ENCODE results near the gene RGS7. TPM values are rescaled to one million over a fixed set of nuclear protein-coding genes. Genes with fewer than 3 reads are reported as not detected.
"Not testable (repeated sequence)": the region's sequence is repeated elsewhere in the genome, so short reads cannot be mapped to it uniquely, and the experiment has no call there.

RGS7 gene
- total RNA-seq, 2 donors from 2014 or later, result 0.26 to 0.99 TPM

GRCh38 chr1:240737766-240738265 is 619.2 kb downstream of the RGS7 start:
- no peaks in the 10 kb centered on the region for H3K9me3 ChIP-seq
- H3K4me1 ChIP-seq, result no peaks in the 10 kb centered on the region
- H3K4me3 ChIP-seq, result no peak overlapping the region
- intact Hi-C loops (cut with DNase I), result no loop called here
- H3K27me3 ChIP-seq, result no peaks in the 10 kb centered on the region
- TF ChIP-seq CTCF (IDR thresholded peaks at IDR 0.05) (no peak), POLR2A (IDR thresholded peaks at IDR 0.05) (no peak)
- no peak for DNase-seq
- no peak for ATAC-seq
- WGBS, 2 donors, result 54 to 70% methylated on average over 6 of the region's 6 CpGs
- no peak overlapping the region for H3K27ac ChIP-seq
- no peaks in the 10 kb centered on the region for H3K36me3 ChIP-seq (replicated peaks in 1 of 2; ENCODE audit: insufficient read depth in 1 of 2, low read depth in 2 of 2)

GRCh38 chr1:240737298-240737697 is 619.7 kb downstream of the RGS7 start:
- 60% methylated on average over 4 of the region's 4 CpGs for WGBS, 2 donors
- H3K27ac ChIP-seq, result no peak overlapping the region
- no peaks in the 10 kb centered on the region for H3K27me3 ChIP-seq
- TF ChIP-seq POLR2A (IDR thresholded peaks at IDR 0.05) (no peak), CTCF (IDR thresholded peaks at IDR 0.05) (no peak)
- intact Hi-C loops (cut with DNase I), result no loop called here
- no peaks in the 10 kb centered on the region for H3K9me3 ChIP-seq
- DNase-seq (no peak), ATAC-seq (no peak)
- H3K4me3 ChIP-seq, result no peak overlapping the region
- no peaks in the 10 kb centered on the region for H3K36me3 ChIP-seq (replicated peaks in 1 of 2; ENCODE audit: insufficient read depth in 1 of 2, low read depth in 2 of 2)
- no peaks in the 10 kb centered on the region for H3K4me1 ChIP-seq

GRCh38 chr1:240734705-240735104 is 622.3 kb downstream of the RGS7 start:
- ATAC-seq; H3K9me3 ChIP-seq; intact Hi-C loops (cut with DNase I); H3K4me1 ChIP-seq; H3K36me3 ChIP-seq (replicated peaks in 1 of 2; ENCODE audit: insufficient read depth in 1 of 2, low read depth in 2 of 2); H3K27ac ChIP-seq; H3K4me3 ChIP-seq; DNase-seq; H3K27me3 ChIP-seq: not testable (repeated sequence)
- WGBS, 2 donors, result 49 to 61% methylated on average over 3 of the region's 3 CpGs

GRCh38 chr1:240734001-240734400 is 623.0 kb downstream of the RGS7 start:
- Histone ChIP-seq H3K27me3 (no peaks in the 10 kb centered on the region), H3K4me1 (no peaks in the 10 kb centered on the region), H3K27ac (no peak overlapping the region), H3K9me3 (no peaks in the 10 kb centered on the region), H3K4me3 (no peak overlapping the region), H3K36me3 (replicated peaks in 1 of 2; ENCODE audit: insufficient read depth in 1 of 2, low read depth in 2 of 2) (no peaks in the 10 kb centered on the region)
- intact Hi-C loops (cut with DNase I), result no loop called here
- no peak for ATAC-seq
- no peak for DNase-seq
- 51 to 54% methylated on average over 3 of the region's 3 CpGs for WGBS, 2 donors
- TF ChIP-seq CTCF (IDR thresholded peaks at IDR 0.05) (no peak), POLR2A (IDR thresholded peaks at IDR 0.05) (no peak)

GRCh38 chr1:240732390-240732789 is 624.6 kb downstream of the RGS7 start:
- DNase-seq (no peak), ATAC-seq (peak; percentile 63)
- Histone ChIP-seq H3K27me3 (no peaks in the 10 kb centered on the region), H3K9me3 (no peaks in the 10 kb centered on the region), H3K36me3 (replicated peaks in 1 of 2; ENCODE audit: insufficient read depth in 1 of 2, low read depth in 2 of 2) (no peaks in the 10 kb centered on the region), H3K4me3 (no peak overlapping the region), H3K27ac (no peak overlapping the region), H3K4me1 (no peaks in the 10 kb centered on the region)
- no peak for TF ChIP-seq POLR2A (IDR thresholded peaks at IDR 0.05)
- peak; percentile 12 to 61 (median 49) for TF ChIP-seq CTCF (IDR thresholded peaks at IDR 0.05)
- intact Hi-C loops (cut with DNase I), result no loop called here
- 6 to 7% methylated on average over 5 of the region's 5 CpGs for WGBS, 2 donors

MicroRNAs within 50 kb of the gene (microRNA counts, 767-probe panel; counts per million panel counts)
- microRNA hsa-miR-3123, result 0 to 736 counts per million in 2 donors

Small RNAs within 50 kb of the gene (microRNA-seq; reads per million reads assigned to microRNA genes)
- 0 reads per million in 2 donors for gene MIR3123 (ENCODE audit: borderline number of aligned reads in 2 of 2, borderline replicate concordance in 2 of 2)

Small RNAs within 50 kb of the gene (small RNA-seq; reads per million reads assigned to genes)
- gene MIR3123, result not detected

Other genes with a start within 250 kb of the RGS7 start
- gene FH, start 162.6 kb upstream of the RGS7 start, total RNA-seq, result 10 to 100 TPM; 12.5 to 27.0 TPM
- gene KMO, start 175.2 kb upstream of the RGS7 start, total RNA-seq, result 1 to 10 TPM; 1.3 to 3.6 TPM

Measured in body of pancreas (tissue), 4 donors.